ENCODE results near the gene ZNF329.
A peak's percentile ranks its signal among the peaks of the same experiment; 100 is the strongest.

ZNF329 gene

DNA sequence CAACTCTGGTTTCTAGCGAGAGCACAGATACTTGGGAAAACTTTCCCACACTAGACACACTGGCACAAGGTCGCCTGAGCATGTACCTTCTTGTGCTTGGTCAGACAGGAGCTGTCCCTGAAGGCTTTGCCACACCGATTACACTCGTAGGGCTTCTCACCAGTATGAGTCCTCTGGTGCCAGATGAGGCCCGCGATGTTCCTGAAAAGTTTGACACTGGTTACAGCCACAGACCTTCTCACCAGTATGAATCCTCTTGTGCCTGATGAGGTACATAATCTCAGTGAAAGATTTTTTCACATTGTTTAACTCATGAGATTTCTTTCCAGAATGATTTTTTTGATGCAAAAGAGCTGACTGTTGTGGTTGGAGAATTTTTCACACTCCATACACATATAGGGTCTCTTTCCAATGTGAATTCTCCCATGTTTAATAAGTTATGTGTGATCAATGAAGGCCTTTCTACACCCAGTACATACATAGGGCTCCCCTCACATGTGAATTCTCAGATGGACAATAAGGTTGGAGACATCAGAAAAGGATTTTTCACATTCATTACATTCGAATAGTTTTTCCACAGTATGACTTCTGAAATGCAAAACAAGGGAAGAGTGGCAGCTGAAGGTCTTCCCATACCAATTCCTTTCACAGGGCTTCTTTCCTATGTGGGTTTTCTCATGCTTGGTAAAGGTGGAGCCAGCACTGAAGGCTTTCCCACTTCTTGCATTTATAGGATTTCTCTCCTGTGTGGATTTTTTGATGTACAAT lies 42.6 kb downstream of the ZNF329 start:
- H3K4me3 ChIP-seq (ENCODE audit: low read length, poor library complexity, severe bottlenecking), result no peak overlapping the region
- H4K20me1 ChIP-seq (ENCODE audit: insufficient read depth, low read length, poor library complexity, severe bottlenecking), result no peaks in the 10 kb centered on the region
- H2AFZ ChIP-seq (ENCODE audit: low read length), result no peak overlapping the region
- no peaks in the 10 kb centered on the region for H3K27me3 ChIP-seq (ENCODE audit: insufficient read depth, low read length, poor library complexity, severe bottlenecking)
- H3K9ac ChIP-seq (ENCODE audit: low read depth, low read length, poor library complexity, severe bottlenecking), result no peak overlapping the region
- H3K9me2 ChIP-seq (replicated peaks; ENCODE audit: low read depth, low read length), result no peaks in the 10 kb centered on the region
- TF ChIP-seq, protein P1, sequence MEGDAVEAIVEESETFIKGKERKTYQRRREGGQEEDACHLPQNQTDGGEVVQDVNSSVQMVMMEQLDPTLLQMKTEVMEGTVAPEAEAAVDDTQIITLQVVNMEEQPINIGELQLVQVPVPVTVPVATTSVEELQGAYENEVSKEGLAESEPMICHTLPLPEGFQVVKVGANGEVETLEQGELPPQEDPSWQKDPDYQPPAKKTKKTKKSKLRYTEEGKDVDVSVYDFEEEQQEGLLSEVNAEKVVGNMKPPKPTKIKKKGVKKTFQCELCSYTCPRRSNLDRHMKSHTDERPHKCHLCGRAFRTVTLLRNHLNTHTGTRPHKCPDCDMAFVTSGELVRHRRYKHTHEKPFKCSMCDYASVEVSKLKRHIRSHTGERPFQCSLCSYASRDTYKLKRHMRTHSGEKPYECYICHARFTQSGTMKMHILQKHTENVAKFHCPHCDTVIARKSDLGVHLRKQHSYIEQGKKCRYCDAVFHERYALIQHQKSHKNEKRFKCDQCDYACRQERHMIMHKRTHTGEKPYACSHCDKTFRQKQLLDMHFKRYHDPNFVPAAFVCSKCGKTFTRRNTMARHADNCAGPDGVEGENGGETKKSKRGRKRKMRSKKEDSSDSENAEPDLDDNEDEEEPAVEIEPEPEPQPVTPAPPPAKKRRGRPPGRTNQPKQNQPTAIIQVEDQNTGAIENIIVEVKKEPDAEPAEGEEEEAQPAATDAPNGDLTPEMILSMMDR (conservative IDR thresholded peaks at IDR 0.05; ENCODE audit: low read length), result no peak
- no peak for TF ChIP-seq EZH2phosphoT487 (IDR thresholded peaks at IDR 0.05; ENCODE audit: borderline replicate concordance)
- H3K79me2 ChIP-seq (ENCODE audit: insufficient read depth, low read length), result no peaks in the 10 kb centered on the region
- H3F3A ChIP-seq (ENCODE audit: low read depth), result no peaks in the 10 kb centered on the region
- no peak overlapping the region for H3K4me2 ChIP-seq (ENCODE audit: low read depth, low read length, poor library complexity, severe bottlenecking)
- H3K4me1 ChIP-seq (ENCODE audit: insufficient read depth, low read length, poor library complexity, severe bottlenecking), result no peaks in the 10 kb centered on the region
- no peaks in the 10 kb centered on the region for H3K36me3 ChIP-seq (ENCODE audit: insufficient read depth, low read length)
- peaks cover 54% of the 10 kb centered on the region; the same call in 1 of the 2 replicates for H3K9me3 ChIP-seq (ENCODE audit: insufficient read depth, low read depth, low read length)

DNA sequence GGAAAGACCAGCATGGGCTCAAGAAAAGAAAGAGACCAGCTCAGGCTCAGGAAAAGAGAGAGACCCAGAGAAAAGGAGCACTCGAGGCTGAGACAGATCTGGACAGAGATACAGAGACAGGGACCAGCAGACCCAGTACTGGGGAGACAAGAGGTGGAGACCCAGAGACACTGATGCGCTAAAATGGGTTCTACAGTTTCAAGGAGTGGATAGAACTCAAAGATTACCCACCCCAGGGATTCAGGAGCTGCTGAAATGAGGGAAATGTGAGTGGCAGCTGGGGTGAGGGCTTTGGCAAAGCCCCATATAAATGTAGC lies 51.9 kb downstream of the ZNF329 start:
- peak overlapping the region; percentile 48 for H3K9ac ChIP-seq (ENCODE audit: low read depth, low read length, poor library complexity, severe bottlenecking)
- H3K9me3 ChIP-seq (ENCODE audit: insufficient read depth, low read depth, low read length), result peaks cover 13% of the 10 kb centered on the region; the same call in 1 of the 2 replicates
- H4K20me1 ChIP-seq (ENCODE audit: insufficient read depth, low read length, poor library complexity, severe bottlenecking), result no peaks in the 10 kb centered on the region
- H3K27me3 ChIP-seq (ENCODE audit: insufficient read depth, low read length, poor library complexity, severe bottlenecking), result no peaks in the 10 kb centered on the region
- no peaks in the 10 kb centered on the region for H3K36me3 ChIP-seq (ENCODE audit: insufficient read depth, low read length)
- peaks cover 7% of the 10 kb centered on the region; the same call in 1 of the 2 replicates for H3K79me2 ChIP-seq (ENCODE audit: insufficient read depth, low read length)
- peak overlapping the region; percentile 91 for H3K4me3 ChIP-seq (ENCODE audit: low read length, poor library complexity, severe bottlenecking)
- H3F3A ChIP-seq (ENCODE audit: low read depth), result no peaks in the 10 kb centered on the region
- H3K4me2 ChIP-seq (ENCODE audit: low read depth, low read length, poor library complexity, severe bottlenecking), result peak overlapping the region; percentile 88
- H2AFZ ChIP-seq (ENCODE audit: low read length), result peak overlapping the region; percentile 88
- TF ChIP-seq, protein P1 (conservative IDR thresholded peaks at IDR 0.05; ENCODE audit: low read length), result no peak
- no peak for TF ChIP-seq EZH2phosphoT487 (IDR thresholded peaks at IDR 0.05; ENCODE audit: borderline replicate concordance)
- peaks cover 12% of the 10 kb centered on the region for H3K4me1 ChIP-seq (ENCODE audit: insufficient read depth, low read length, poor library complexity, severe bottlenecking)
- no peaks in the 10 kb centered on the region for H3K9me2 ChIP-seq (replicated peaks; ENCODE audit: low read depth, low read length)

DNA sequence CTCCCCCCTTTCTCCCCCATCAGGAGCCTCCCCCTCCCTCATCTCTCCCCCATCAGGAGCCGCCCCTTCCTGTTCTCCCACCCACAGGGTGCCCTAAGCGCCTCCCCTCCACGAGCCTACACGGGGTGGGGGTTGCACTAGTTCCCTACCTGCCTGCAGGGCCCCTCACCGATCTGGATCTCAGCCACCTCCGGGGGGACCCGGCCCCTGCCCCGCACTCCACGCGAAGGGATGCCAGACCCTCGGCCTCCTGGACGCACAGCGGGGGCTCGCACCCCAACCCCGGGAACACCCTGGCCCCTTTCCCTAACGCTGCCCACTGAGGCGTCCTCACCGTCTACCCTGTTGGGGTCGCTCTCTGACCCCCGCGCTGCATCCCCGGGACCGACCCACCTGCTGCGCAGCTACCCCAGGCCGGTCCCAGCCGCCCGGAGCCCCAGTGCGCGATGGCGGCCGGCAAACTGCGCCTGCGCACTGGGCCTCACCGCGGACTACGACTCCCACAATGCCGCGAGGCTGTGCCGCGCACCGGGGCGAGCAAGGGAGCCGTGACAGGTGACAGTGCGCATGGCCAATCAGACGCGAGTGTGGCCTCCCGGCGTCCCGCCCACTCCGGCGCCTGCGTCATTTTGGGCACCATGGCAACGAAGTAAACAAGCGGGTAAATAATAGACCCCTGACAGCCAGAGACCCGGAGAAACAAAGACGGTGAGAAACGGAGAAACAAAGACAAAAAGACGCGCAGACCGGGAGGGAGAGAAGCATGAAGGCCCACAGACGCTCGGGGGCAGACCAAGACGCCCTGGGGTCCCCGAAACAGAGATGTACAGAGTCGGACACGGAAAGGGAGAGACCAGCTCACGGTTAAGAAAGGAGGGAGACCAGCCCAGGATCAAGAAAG lies 52.6 kb downstream of the ZNF329 start, which contains the start of gene ZSCAN18:
ZSCAN18 (minus strand) TSS at position 451 of the 901 bp plus-strand sequence. CDS start 7,964 bp downstream, outside the sequence.
- H3K4me1 ChIP-seq (ENCODE audit: insufficient read depth, low read length, poor library complexity, severe bottlenecking), result peaks cover 12% of the 10 kb centered on the region
- H3K9ac ChIP-seq (ENCODE audit: low read depth, low read length, poor library complexity, severe bottlenecking), result peak within 1 kb of the TSS; percentile 91
- H3K9me2 ChIP-seq (replicated peaks; ENCODE audit: low read depth, low read length), result no peaks in the 10 kb centered on the region
- H2AFZ ChIP-seq (ENCODE audit: low read length), result peak within 1 kb of the TSS; percentile 90
- TF ChIP-seq, protein P1 (conservative IDR thresholded peaks at IDR 0.05; ENCODE audit: low read length), result no peak
- no peak for TF ChIP-seq EZH2phosphoT487 (IDR thresholded peaks at IDR 0.05; ENCODE audit: borderline replicate concordance)
- H3K4me3 ChIP-seq (ENCODE audit: low read length, poor library complexity, severe bottlenecking), result peak within 1 kb of the TSS; percentile 91
- no peaks in the 10 kb centered on the region for H3K36me3 ChIP-seq (ENCODE audit: insufficient read depth, low read length)
- no peaks in the 10 kb centered on the region for H3K27me3 ChIP-seq (ENCODE audit: insufficient read depth, low read length, poor library complexity, severe bottlenecking)
- H3K4me2 ChIP-seq (ENCODE audit: low read depth, low read length, poor library complexity, severe bottlenecking), result peak within 1 kb of the TSS; percentile 88
- no peaks in the 10 kb centered on the region for H4K20me1 ChIP-seq (ENCODE audit: insufficient read depth, low read length, poor library complexity, severe bottlenecking)
- peaks cover 7% of the 10 kb centered on the region; the same call in 1 of the 2 replicates for H3K9me3 ChIP-seq (ENCODE audit: insufficient read depth, low read depth, low read length)
- H3F3A ChIP-seq (ENCODE audit: low read depth), result no peaks in the 10 kb centered on the region
- peaks cover 7% of the 10 kb centered on the region; the same call in 1 of the 2 replicates for H3K79me2 ChIP-seq (ENCODE audit: insufficient read depth, low read length)
